SK-N-SH (cell line): Measurements from ENCODE around the gene ACSS1.

ENCODE experiments used
- GABPA ChIP-seq: IDR thresholded peaks from 2 replicates; pipeline ENCODE4 v1.4.0; 2012; ENCODE audit warnings: low read depth, mild to moderate bottlenecking
- JUND ChIP-seq: IDR thresholded peaks from 2 replicates; pipeline ENCODE4 v1.4.0; 2012
- MAX ChIP-seq: IDR thresholded peaks from 2 replicates; pipeline ENCODE4 v1.4.0; 2012; ENCODE audit warnings: low read depth
- MXI1 ChIP-seq: IDR thresholded peaks from 2 replicates; pipeline ENCODE4 v1.6.1; 2012; ENCODE audit warnings: mild to moderate bottlenecking, low read depth, low read length, improper control_type of control experiment
- POLR2AphosphoS5 ChIP-seq: IDR thresholded peaks from 2 replicates; pipeline ENCODE4 v1.6.1; 2012; ENCODE audit warnings: low read depth, low read length
- RAD21 ChIP-seq: IDR thresholded peaks from 2 replicates; pipeline ENCODE4 v1.6.1; 2012; ENCODE audit warnings: mild to moderate bottlenecking, low read length
- TAF1 ChIP-seq: IDR thresholded peaks from 2 replicates; pipeline ENCODE4 v1.6.1; 2012; ENCODE audit warnings: low read depth, mild to moderate bottlenecking, low read length, moderate library complexity, borderline replicate concordance
- TCF12 ChIP-seq: IDR thresholded peaks from 2 replicates; pipeline ENCODE4 v1.4.0; 2012
- TEAD4 ChIP-seq: IDR thresholded peaks from 2 replicates; pipeline ENCODE4 v1.4.0; 2012; ENCODE audit warnings: mild to moderate bottlenecking, borderline replicate concordance; ENCODE audit not compliant: insufficient read depth
- TF ChIP-seq, protein P1 (sequence below): fragments of 200-600 bp; sonication (generic); IDR thresholded peaks from 2 replicates; pipeline ENCODE4 v1.6.1; 2017; ENCODE audit warnings: antibody characterized with exemption, mild to moderate bottlenecking, moderate library complexity
- TF ChIP-seq, protein P2 (sequence below): IDR thresholded peaks from 2 replicates; pipeline ENCODE4 v1.6.1; 2012; ENCODE audit warnings: mild to moderate bottlenecking, low read depth, low read length, moderate library complexity
- TF ChIP-seq, protein P3 (sequence below): fragments of 150-350 bp; IDR thresholded peaks from 2 replicates; pipeline ENCODE4 v1.6.1; 2017; ENCODE audit warnings: antibody characterized with exemption, low read length, low read depth, borderline replicate concordance

- TF ChIP-seq, protein P1, sequence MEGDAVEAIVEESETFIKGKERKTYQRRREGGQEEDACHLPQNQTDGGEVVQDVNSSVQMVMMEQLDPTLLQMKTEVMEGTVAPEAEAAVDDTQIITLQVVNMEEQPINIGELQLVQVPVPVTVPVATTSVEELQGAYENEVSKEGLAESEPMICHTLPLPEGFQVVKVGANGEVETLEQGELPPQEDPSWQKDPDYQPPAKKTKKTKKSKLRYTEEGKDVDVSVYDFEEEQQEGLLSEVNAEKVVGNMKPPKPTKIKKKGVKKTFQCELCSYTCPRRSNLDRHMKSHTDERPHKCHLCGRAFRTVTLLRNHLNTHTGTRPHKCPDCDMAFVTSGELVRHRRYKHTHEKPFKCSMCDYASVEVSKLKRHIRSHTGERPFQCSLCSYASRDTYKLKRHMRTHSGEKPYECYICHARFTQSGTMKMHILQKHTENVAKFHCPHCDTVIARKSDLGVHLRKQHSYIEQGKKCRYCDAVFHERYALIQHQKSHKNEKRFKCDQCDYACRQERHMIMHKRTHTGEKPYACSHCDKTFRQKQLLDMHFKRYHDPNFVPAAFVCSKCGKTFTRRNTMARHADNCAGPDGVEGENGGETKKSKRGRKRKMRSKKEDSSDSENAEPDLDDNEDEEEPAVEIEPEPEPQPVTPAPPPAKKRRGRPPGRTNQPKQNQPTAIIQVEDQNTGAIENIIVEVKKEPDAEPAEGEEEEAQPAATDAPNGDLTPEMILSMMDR: no peak
- TF ChIP-seq TAF1 (no peak), MXI1 (no peak), MAX (no peak), TCF12 (no peak), RAD21 (no peak), GABPA (no peak), JUND (no peak), POLR2AphosphoS5 (no peak), TEAD4 (no peak)
- TF ChIP-seq, protein P2, sequence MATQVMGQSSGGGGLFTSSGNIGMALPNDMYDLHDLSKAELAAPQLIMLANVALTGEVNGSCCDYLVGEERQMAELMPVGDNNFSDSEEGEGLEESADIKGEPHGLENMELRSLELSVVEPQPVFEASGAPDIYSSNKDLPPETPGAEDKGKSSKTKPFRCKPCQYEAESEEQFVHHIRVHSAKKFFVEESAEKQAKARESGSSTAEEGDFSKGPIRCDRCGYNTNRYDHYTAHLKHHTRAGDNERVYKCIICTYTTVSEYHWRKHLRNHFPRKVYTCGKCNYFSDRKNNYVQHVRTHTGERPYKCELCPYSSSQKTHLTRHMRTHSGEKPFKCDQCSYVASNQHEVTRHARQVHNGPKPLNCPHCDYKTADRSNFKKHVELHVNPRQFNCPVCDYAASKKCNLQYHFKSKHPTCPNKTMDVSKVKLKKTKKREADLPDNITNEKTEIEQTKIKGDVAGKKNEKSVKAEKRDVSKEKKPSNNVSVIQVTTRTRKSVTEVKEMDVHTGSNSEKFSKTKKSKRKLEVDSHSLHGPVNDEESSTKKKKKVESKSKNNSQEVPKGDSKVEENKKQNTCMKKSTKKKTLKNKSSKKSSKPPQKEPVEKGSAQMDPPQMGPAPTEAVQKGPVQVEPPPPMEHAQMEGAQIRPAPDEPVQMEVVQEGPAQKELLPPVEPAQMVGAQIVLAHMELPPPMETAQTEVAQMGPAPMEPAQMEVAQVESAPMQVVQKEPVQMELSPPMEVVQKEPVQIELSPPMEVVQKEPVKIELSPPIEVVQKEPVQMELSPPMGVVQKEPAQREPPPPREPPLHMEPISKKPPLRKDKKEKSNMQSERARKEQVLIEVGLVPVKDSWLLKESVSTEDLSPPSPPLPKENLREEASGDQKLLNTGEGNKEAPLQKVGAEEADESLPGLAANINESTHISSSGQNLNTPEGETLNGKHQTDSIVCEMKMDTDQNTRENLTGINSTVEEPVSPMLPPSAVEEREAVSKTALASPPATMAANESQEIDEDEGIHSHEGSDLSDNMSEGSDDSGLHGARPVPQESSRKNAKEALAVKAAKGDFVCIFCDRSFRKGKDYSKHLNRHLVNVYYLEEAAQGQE: no peak
- TF ChIP-seq, protein P3, sequence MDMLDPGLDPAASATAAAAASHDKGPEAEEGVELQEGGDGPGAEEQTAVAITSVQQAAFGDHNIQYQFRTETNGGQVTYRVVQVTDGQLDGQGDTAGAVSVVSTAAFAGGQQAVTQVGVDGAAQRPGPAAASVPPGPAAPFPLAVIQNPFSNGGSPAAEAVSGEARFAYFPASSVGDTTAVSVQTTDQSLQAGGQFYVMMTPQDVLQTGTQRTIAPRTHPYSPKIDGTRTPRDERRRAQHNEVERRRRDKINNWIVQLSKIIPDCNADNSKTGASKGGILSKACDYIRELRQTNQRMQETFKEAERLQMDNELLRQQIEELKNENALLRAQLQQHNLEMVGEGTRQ: no peak
Observed at GRCh38 chr20:25043499-25044260, 14.3 kb downstream of the ACSS1 start.
